CD4-positive, alpha-beta T cell treated with Interleukin-4 for 1 hour (primary cell): Measurements from ENCODE around the gene UBXN4.
"Not testable (repeated sequence)": the region's sequence is repeated elsewhere in the genome, so short reads cannot be mapped to it uniquely, and the experiment has no call there.

Experiments used
- DNase-seq, 2 donors: peaks; one replicate each; pipeline ENCODE4 v3.0.0-alpha.2; 2020 to 2022

UBXN4 gene

GRCh38 chr2:135768863-135769262 lies 27.2 kb downstream of the UBXN4 start:
- DNase-seq, result no peak

GRCh38 chr2:135773319-135773718 lies 31.7 kb downstream of the UBXN4 start:
- no peak for DNase-seq

GRCh38 chr2:135773917-135774316 lies 32.3 kb downstream of the UBXN4 start:
- DNase-seq, result no peak

- no peak for DNase-seq
Measured at GRCh38 chr2:135775420-135775819, 33.8 kb downstream of the UBXN4 start.

DNA sequence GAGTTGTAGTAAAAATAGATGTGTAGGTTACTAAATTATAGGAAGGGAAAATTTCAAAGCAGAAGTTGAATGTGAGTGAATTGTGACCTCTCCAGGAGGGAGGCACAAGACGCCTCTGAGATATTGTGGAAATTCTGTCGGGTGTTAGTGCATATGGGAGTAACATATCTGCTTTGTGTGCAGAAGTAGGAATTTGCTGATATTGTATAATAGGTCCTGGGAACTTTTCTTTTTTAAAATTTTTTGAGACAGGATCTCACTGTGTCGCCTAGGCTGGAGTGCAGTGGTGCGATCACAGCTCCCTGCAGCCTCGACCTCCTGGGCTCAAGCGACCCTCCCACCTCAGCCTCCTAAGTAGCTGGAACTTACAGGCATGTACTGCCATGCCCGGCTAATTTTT lies 34.7 kb downstream of the UBXN4 start:
- DNase-seq, result no peak

- no peak for DNase-seq
Measured at GRCh38 chr2:135782231-135782630, 40.6 kb downstream of the UBXN4 start.

DNA sequence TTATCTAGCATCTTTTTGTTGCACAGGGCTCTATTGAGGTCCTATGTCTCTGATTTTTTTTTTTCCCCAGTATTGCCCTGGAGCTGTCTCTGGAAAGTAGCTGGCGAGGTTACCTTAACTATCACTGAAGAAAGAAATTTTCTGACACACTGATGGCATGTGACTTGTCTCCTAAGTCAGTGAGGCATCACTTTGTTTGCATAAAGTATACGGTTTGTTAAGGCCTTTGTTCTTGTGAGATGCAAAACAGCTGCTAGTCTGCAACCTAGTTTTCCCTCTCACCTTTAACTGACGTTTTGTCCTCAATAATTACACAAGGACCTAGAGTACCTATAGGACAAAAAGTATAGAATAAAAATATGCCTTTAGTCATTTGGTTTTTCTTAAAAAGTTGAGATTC lies 41.8 kb downstream of the UBXN4 start:
- no peak for DNase-seq

- DNase-seq, result no peak
Measured at GRCh38 chr2:135785032-135785431, 43.4 kb downstream of the UBXN4 start.

DNA sequence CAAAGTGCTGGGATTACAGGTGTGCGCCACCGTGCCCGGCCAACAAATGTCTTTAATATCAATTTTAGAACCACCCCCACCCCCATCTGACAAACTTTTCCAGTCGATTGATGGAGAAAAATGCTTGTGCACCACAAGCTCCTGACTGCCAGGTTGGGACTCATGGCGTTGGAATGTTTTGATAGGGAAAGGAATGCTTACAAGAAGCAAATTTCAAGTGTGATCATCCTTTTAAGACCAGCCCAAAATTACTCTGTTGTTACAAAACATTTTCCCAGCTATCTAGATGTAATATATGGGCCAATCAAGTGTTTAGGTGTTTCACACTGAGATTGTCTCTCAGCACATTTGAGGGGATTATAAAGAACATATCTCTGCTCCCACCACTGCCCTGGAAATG lies 45.2 kb downstream of the UBXN4 start:
- DNase-seq, result no peak

GRCh38 chr2:135790423-135790822 lies 48.8 kb downstream of the UBXN4 start:
- DNase-seq, result no peak

- no peak for DNase-seq
Measured at GRCh38 chr2:135791418-135792190, 49.9 kb downstream of the UBXN4 start.

- no peak for DNase-seq
Measured at GRCh38 chr2:135792401-135793150, 50.9 kb downstream of the UBXN4 start.

DNA sequence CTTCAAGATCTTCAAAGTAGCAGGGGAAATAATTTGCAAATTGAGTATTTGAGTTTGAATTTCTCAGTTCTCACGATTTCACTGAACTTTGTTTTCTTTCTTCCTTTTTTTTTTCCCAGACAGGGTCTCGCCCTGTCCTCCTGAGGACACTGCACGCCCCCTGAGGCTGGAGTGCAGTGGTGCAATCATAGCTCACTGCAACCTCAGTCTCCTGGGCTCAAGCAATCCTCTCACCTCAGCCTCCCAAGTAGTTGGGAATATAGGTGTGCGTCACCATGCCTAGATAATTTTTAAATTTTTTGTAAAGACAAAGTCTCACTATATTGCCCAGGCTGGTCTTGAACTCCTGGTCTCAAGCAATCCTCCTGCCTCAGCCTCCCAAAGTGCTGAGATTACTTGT lies 54.0 kb downstream of the UBXN4 start:
- DNase-seq, result not testable (repeated sequence)

DNA sequence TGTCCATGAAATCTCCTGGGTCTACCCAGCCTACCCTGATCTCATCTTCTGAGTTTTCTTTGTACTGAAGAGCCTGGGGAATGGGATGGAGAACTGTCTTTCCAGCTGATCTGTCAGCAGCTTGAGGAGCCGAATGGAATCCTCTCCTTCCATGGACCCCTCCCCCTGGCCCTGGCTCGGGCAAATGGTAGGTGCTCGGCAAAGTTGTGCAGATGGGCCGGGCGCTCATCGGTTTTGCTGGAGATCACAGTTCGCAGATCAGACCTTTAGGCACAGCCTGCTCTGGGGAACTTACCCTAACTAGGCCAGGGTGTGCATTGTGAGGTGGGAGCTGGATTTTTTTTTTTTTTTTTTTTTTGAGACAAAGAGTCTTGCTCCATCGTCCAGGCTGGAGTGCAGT lies 55.0 kb downstream of the UBXN4 start:
- DNase-seq, result no peak

DNA sequence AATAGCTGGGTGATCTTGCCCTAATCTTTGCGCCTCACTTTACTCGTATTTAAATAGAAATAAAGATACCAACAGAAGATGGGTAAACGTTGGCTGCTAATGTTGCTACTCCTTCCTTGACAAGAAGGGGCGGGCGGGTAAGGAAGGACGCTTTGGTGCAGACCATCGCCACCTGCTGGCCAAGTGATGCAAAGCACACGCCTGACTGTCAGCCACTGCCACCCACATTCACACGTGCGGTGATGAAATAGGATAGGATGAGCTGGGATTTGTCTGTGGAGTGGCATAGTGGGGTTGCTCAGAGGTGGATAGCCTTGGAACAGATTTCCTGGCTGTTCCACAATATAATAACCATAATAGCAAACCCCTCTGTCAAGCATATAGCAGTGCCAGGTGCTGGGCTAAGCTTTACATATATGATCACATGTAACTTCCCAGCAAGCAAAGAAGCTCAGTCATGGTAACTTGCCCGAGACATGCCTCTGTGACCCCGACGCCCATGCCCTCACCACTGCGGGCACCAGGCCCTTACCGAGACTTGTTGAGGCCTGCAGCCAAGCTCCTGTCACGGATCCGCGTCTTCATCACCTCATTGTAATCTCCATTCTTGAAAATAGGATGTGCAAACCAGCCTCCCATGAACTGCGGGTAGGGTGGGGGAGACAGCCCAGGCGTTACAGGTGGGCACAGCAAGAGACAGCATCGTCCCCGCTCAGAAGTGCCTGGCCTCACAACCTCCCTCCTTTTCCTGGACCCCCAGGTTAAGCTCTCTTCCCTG lies 56.0 kb downstream of the UBXN4 start:
- DNase-seq, result peak; percentile 73 to 77

DNA sequence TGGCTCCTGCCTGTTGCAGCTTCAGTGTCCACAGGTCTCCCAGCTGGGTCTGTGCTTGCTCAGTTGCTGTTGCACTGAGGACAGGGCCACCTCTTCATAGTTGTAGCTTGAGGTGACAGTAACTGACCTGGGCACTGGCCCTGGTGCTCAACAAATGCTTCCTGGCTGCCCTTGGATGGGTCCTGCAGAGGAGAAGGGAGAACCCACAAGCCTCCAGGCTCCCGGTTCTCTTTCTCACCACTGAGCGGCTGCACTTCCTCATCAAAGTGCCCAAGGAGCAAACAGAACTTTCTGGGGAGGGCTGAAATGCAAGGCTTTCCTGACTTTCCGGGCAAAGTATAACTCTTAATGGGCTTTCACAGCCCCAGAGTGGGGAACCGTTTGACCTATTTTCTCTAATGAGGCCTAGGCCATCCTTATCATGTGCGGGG lies 56.6 kb downstream of the UBXN4 start:
- no peak for DNase-seq

- no peak for DNase-seq
Measured at GRCh38 chr2:135798762-135799161, 57.1 kb downstream of the UBXN4 start.

DNA sequence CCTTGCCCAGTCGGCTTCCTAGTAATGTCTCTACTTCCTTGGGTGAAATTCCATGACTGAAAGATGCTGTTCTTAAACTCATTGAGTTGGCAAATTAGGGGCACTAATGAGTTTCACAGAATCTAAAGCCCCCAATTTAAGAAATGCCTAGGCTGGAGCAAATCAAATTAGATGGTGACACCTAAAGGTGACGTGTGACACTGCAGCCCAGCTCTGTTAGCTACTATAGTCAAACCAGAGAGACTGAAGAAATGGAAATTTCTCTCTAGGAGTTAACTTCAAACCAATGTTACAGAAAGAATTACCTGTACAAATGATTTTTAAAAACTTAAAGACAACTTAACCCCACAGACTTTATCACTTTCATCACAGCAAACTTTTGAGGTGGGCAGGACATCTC lies 58.1 kb downstream of the UBXN4 start:
- no peak for DNase-seq

DNA sequence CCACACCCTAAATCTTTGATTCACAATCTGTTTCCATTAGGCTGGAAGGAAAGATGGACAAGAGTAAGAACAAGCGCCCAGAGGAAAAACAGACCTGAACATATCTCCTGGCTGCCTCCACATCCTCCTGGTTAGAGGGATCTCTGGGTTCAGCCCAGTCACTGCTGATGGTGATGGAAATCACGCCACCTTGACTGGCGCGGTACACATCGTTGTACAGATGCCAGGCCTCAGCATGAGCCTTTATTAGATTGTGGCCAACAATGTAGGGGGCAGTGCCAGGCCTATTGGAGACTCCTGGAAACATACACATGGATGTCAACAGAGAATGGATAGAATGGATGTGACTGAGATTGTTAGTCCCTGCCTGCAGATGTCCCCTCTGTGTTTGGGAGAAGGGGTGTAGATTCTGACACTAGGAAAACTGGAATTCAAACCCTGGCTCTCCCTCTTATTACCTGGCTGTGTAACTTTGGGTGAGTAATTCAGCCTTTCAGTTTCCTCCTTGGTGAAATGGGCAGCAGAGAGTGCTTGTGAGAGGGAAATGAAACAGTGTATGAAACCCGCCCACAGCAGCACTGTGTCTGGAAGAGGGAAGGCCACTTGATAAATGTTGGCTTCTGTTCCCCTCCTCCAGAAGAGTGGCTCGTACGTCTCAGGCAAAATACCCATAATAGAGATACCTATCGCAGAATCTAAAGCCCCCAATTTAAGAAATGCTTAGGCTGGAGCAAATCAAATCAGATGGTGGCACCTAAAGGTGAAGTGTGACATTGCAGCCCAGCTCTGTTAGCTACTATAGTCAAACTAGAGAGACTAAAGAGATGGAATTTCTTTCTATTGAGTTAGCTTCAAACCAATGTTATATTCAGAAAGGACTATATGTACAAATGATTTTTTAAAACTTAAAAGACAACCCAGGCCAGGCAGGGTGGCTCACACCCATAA lies 59.1 kb downstream of the UBXN4 start:
- no peak for DNase-seq

- no peak for DNase-seq
Measured at GRCh38 chr2:135802350-135802749, 60.7 kb downstream of the UBXN4 start.

DNA sequence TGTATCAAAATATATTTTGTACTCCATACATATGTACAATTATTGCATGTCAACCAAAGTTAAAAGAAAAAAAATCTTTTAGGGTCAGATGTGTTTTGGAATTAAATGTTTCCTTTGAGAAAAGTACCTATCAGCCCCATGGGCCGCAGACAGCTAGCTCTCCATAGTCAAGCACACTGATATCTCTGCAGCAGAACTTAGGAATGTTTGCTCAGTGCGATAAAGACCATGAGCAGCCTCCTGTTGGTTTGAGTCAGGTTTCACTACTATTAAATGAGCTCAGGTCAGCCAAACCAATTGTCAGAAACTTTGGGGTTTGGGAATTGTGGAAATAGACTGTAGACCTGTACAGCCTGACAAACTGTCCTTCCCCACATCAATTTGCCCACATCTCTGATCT lies 61.6 kb downstream of the UBXN4 start:
- DNase-seq, result no peak

DNA sequence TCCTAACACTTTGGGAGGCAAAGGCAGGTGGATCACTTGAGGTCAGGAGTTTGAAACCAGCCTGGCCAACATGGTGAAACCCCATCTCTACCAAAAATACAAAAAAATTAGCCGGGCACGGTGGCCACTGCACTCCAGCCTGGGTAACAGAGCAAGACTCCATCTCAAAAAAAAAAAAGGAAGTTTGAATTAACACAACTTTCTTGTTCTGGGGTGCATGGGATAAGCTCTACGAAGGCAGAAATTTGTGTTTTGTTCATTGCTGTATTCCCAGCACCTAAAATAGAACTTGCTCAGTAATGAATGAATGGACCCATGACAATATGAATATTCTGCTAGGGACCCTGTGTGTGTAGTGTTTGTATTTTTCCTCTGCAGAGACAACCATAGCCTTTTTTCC lies 66.2 kb downstream of the UBXN4 start:
- not testable (repeated sequence) for DNase-seq
